ENCODE results near the gene SLC6A18. TPM values are rescaled to one million over a fixed set of nuclear protein-coding genes. Genes with fewer than 3 reads are reported as not detected.

Gene SLC6A18
- total and polyA plus RNA-seq, 2 of the 13 experiments (the other 11 are each of a cell fraction or from before 2014, with no cell fraction given): not detected

GRCh38 chr5:1246711-1247431 lies 21.7 kb downstream of the SLC6A18 start (continued):
- TF ChIP-seq ZBTB4 (CRISPR knock-in tag; IDR thresholded peaks at IDR 0.05; ENCODE audit: borderline replicate concordance) (no peak), ZNF589 (CRISPR knock-in tag; conservative IDR thresholded peaks at IDR 0.05) (peak; percentile 89; the same call in 1 of the 2 replicates), ZNF678 (CRISPR knock-in tag; IDR thresholded peaks at IDR 0.05) (peak; percentile 92; the same call in 1 of the 2 replicates), ZFY (CRISPR knock-in tag; IDR thresholded peaks at IDR 0.05) (peak; percentile 49; the same call in 1 of the 2 replicates), SSRP1 (CRISPR knock-in tag; IDR thresholded peaks at IDR 0.05) (no peak), NFATC3 (CRISPR knock-in tag; IDR thresholded peaks at IDR 0.05) (no peak), HES4 (CRISPR knock-in tag; IDR thresholded peaks at IDR 0.05; ENCODE audit: borderline replicate concordance) (peak; percentile 83), ZNF816 (CRISPR knock-in tag; IDR thresholded peaks at IDR 0.05; ENCODE audit: borderline replicate concordance) (no peak), ZNF235 (CRISPR knock-in tag; IDR thresholded peaks at IDR 0.05; ENCODE audit: borderline replicate concordance) (peak; percentile 53; the same call in 1 of the 2 replicates), ZBTB46 (CRISPR knock-in tag; IDR thresholded peaks at IDR 0.05; ENCODE audit: borderline replicate concordance) (no peak), ZNF883 (CRISPR knock-in tag; IDR thresholded peaks at IDR 0.05; ENCODE audit: not compliant biosample characterization) (peak; percentile 30), PREB (CRISPR knock-in tag; IDR thresholded peaks at IDR 0.05) (no peak; the same call in 1 of the 2 replicates), ZNF263 (CRISPR knock-in tag; IDR thresholded peaks at IDR 0.05) (peak; percentile 78), HMGA1 (CRISPR knock-in tag; conservative IDR thresholded peaks at IDR 0.05) (no peak), SNRNP70 (IDR thresholded peaks at IDR 0.05; ENCODE audit: low read depth, low read length) (no peak), CEBPB (IDR thresholded peaks at IDR 0.05; ENCODE audit: borderline replicate concordance, low read depth, low read length) (no peak), ZNF644 (CRISPR knock-in tag; IDR thresholded peaks at IDR 0.05; ENCODE audit: low read depth) (peak; percentile 74; the same call in 1 of the 2 replicates), ZFYVE20 (CRISPR knock-in tag; IDR thresholded peaks at IDR 0.05; ENCODE audit: borderline replicate concordance, low read depth) (peak; percentile 72; the same call in 1 of the 2 replicates), WIZ (CRISPR knock-in tag; IDR thresholded peaks at IDR 0.05) (peak; percentile 98)
- TF ChIP-seq, protein P1, sequence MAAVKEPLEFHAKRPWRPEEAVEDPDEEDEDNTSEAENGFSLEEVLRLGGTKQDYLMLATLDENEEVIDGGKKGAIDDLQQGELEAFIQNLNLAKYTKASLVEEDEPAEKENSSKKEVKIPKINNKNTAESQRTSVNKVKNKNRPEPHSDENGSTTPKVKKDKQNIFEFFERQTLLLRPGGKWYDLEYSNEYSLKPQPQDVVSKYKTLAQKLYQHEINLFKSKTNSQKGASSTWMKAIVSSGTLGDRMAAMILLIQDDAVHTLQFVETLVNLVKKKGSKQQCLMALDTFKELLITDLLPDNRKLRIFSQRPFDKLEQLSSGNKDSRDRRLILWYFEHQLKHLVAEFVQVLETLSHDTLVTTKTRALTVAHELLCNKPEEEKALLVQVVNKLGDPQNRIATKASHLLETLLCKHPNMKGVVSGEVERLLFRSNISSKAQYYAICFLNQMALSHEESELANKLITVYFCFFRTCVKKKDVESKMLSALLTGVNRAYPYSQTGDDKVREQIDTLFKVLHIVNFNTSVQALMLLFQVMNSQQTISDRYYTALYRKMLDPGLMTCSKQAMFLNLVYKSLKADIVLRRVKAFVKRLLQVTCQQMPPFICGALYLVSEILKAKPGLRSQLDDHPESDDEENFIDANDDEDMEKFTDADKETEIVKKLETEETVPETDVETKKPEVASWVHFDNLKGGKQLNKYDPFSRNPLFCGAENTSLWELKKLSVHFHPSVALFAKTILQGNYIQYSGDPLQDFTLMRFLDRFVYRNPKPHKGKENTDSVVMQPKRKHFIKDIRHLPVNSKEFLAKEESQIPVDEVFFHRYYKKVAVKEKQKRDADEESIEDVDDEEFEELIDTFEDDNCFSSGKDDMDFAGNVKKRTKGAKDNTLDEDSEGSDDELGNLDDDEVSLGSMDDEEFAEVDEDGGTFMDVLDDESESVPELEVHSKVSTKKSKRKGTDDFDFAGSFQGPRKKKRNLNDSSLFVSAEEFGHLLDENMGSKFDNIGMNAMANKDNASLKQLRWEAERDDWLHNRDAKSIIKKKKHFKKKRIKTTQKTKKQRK (IDR thresholded peaks at IDR 0.05; ENCODE audit: low read length): no peak

All from HepG2 (cell line).